ENCODE results near the gene TCF7L1. TPM values are rescaled to one million over a fixed set of nuclear protein-coding genes. Genes with fewer than 3 reads are reported as not detected.

The TCF7L1 gene
- total RNA-seq, 1 experiment from 2014 or later: 30.4 TPM

DNA sequence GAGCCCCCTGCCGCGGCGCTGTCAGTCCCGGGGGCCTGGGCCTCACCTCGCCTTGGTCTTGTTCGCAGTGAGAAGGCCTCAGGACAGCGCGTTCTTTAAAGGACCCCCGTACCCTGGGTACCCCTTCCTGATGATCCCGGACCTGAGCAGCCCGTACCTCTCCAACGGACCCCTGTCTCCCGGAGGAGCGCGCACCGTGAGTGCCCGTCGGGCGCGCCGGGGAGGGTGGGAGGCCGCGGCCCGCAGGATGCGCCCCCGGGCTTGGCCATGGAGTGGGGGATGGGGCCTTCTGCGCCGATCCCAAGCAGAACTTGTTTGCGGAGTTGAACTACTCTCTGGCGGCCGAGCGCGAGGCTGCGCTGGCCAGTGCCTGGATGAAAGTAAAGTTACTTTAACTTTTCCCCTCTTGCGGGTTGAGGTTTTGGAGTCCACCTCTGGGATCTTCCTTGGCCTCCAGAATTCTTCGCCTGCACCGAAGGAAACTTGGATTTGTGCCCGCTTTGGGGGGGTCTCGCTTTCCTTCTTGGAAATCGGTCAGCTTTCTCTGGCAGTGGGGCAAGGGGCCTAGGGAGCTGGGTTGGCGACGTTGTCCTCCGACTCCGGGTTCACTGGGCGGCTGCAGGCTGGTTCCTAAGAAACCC, 1.2 kb downstream of the TCF7L1 start:
- intact Hi-C loops (cut with micrococcal nuclease; ENCODE audit: unreplicated experiment) (loop anchor here (5.0 kb wide), 1 partner anchor 153 kb away; no protein-coding TSS in a partner anchor), in situ Hi-C loops (cut with HindIII; ENCODE audit: low pct_unique_long_range_greater_than_20kb, low sequenced_read_pairs) (no loop called here)
- Histone ChIP-seq H3K27me3 (ENCODE audit: control insufficient read depth, insufficient read depth, low read length) (no peaks in the 10 kb centered on the region), H3K9me3 (ENCODE audit: control insufficient read depth, insufficient read depth, low read depth, low read length) (no peaks in the 10 kb centered on the region), H3K4me1 (ENCODE audit: control insufficient read depth, insufficient read depth, low read length) (peaks cover 11% of the 10 kb centered on the region), H3K4me3 (ENCODE audit: low read depth in 2 of 2, low read length in 2 of 2) (peak overlapping the region; percentile 61 to 66), H3K27ac (ENCODE audit: low read length) (peak overlapping the region; percentile 57; the same call in 1 of the 2 replicates), H3K36me3 (ENCODE audit: control insufficient read depth, insufficient read depth, low read length) (no peaks in the 10 kb centered on the region)
- ATAC-seq (no peak), DNase-seq (ENCODE audit: low read depth, low spot score) (no peak)
- TF ChIP-seq, protein P1, sequence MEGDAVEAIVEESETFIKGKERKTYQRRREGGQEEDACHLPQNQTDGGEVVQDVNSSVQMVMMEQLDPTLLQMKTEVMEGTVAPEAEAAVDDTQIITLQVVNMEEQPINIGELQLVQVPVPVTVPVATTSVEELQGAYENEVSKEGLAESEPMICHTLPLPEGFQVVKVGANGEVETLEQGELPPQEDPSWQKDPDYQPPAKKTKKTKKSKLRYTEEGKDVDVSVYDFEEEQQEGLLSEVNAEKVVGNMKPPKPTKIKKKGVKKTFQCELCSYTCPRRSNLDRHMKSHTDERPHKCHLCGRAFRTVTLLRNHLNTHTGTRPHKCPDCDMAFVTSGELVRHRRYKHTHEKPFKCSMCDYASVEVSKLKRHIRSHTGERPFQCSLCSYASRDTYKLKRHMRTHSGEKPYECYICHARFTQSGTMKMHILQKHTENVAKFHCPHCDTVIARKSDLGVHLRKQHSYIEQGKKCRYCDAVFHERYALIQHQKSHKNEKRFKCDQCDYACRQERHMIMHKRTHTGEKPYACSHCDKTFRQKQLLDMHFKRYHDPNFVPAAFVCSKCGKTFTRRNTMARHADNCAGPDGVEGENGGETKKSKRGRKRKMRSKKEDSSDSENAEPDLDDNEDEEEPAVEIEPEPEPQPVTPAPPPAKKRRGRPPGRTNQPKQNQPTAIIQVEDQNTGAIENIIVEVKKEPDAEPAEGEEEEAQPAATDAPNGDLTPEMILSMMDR (IDR thresholded peaks at IDR 0.05): no peak
- TF ChIP-seq, protein P2, sequence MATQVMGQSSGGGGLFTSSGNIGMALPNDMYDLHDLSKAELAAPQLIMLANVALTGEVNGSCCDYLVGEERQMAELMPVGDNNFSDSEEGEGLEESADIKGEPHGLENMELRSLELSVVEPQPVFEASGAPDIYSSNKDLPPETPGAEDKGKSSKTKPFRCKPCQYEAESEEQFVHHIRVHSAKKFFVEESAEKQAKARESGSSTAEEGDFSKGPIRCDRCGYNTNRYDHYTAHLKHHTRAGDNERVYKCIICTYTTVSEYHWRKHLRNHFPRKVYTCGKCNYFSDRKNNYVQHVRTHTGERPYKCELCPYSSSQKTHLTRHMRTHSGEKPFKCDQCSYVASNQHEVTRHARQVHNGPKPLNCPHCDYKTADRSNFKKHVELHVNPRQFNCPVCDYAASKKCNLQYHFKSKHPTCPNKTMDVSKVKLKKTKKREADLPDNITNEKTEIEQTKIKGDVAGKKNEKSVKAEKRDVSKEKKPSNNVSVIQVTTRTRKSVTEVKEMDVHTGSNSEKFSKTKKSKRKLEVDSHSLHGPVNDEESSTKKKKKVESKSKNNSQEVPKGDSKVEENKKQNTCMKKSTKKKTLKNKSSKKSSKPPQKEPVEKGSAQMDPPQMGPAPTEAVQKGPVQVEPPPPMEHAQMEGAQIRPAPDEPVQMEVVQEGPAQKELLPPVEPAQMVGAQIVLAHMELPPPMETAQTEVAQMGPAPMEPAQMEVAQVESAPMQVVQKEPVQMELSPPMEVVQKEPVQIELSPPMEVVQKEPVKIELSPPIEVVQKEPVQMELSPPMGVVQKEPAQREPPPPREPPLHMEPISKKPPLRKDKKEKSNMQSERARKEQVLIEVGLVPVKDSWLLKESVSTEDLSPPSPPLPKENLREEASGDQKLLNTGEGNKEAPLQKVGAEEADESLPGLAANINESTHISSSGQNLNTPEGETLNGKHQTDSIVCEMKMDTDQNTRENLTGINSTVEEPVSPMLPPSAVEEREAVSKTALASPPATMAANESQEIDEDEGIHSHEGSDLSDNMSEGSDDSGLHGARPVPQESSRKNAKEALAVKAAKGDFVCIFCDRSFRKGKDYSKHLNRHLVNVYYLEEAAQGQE (IDR thresholded peaks at IDR 0.05; ENCODE audit: insufficient read depth in 1 of 2, low read depth in 2 of 2, low read length in 1 of 2): no peak
- TF ChIP-seq TCF7L2 (IDR thresholded peaks at IDR 0.05; ENCODE audit: low read depth, low read length): no peak
- TF ChIP-seq POLR2AphosphoS5 (IDR thresholded peaks at IDR 0.05; ENCODE audit: low read depth, low read length): no peak
- TF ChIP-seq SIN3A (IDR thresholded peaks at IDR 0.05; ENCODE audit: borderline replicate concordance, insufficient read depth, low read depth, low read length): no peak
- ChIA-PET CTCF (interaction anchor here (0.5 kb wide), 1 partner anchor 537 kb away, joined by 3 read pairs; no protein-coding TSS in a partner anchor), POLR2A (no interaction called here)
- no TSS peak for BruUV-seq (replicated peaks)

DNA sequence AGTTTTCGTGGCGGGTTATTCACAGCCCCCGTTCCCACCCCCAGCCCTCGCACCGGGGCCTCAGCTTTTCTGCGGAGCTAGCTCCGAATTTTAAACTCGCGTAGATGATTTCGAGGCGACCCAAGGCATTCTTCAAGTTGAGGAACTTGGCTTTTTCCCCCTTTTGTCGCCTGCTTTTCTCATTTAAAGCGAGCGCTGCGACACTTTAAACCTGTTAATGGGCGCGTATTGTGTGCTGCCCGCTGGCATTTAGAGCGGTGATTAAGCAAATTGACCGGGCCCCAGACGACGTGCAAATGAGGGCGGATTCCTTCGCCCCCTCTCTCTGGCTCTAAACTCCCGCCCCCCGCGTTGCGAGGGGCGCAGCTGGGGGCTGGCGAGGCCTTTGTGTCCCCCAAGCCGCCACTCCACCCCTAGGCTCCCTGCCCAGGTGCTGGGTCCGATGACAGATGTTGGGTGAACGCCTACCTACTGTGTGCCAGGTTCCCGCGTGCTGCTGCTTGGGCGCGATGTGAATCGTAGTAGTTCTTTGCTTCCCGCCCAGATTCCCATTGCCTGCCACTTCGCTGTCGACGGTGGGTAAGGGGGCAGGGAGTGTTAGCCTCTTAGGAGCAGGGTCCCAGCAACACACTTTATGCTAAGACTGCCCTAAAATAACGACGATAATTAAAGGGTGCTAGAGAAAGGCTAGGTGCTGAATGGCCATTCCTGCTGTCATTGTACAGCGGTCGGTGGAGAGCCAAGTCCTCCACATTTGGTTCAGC, 1.9 kb downstream of the TCF7L1 start:
- Histone ChIP-seq H3K27me3 (ENCODE audit: control insufficient read depth, insufficient read depth, low read length) (no peaks in the 10 kb centered on the region), H3K9me3 (ENCODE audit: control insufficient read depth, insufficient read depth, low read depth, low read length) (no peaks in the 10 kb centered on the region), H3K27ac (ENCODE audit: low read length) (no peak overlapping the region), H3K4me1 (ENCODE audit: control insufficient read depth, insufficient read depth, low read length) (peaks cover 11% of the 10 kb centered on the region), H3K4me3 (ENCODE audit: low read depth in 2 of 2, low read length in 2 of 2) (peak overlapping the region in 1 of 2 experiments; percentile 61; a peak in 2 of 4 replicates), H3K36me3 (ENCODE audit: control insufficient read depth, insufficient read depth, low read length) (no peaks in the 10 kb centered on the region)
- ATAC-seq: no peak
- TF ChIP-seq TCF7L2 (IDR thresholded peaks at IDR 0.05; ENCODE audit: low read depth, low read length): no peak
- no peak for TF ChIP-seq SIN3A (IDR thresholded peaks at IDR 0.05; ENCODE audit: borderline replicate concordance, insufficient read depth, low read depth, low read length)
- TF ChIP-seq, protein P1 (IDR thresholded peaks at IDR 0.05): no peak
- TF ChIP-seq, protein P2 (IDR thresholded peaks at IDR 0.05; ENCODE audit: insufficient read depth in 1 of 2, low read depth in 2 of 2, low read length in 1 of 2): no peak
- TF ChIP-seq POLR2AphosphoS5 (IDR thresholded peaks at IDR 0.05; ENCODE audit: low read depth, low read length): no peak
- intact Hi-C loops (cut with micrococcal nuclease; ENCODE audit: unreplicated experiment): loop anchor here (5.0 kb wide), 1 partner anchor 152 kb away; no protein-coding TSS in a partner anchor
- in situ Hi-C loops (cut with HindIII; ENCODE audit: low pct_unique_long_range_greater_than_20kb, low sequenced_read_pairs): no loop called here
- POLR2A ChIA-PET: no interaction called here
- CTCF ChIA-PET: no interaction called here
- BruUV-seq (replicated peaks): no TSS peak
- no peak for DNase-seq (ENCODE audit: low read depth, low spot score)

Measured in Panc1 (cell line).